ENCODE measurements around the gene GPR108. TPM values are rescaled to one million over a fixed set of nuclear protein-coding genes. Genes with fewer than 3 reads are reported as not detected.
"Not testable (repeated sequence)": the region's sequence is repeated elsewhere in the genome, so short reads cannot be mapped to it uniquely, and the experiment has no call there.

GPR108 gene
- total RNA-seq, 1 donor from 2014 or later: 57.6 TPM

GRCh38 chr19:6774821-6775707, 37.7 kb upstream of the GPR108 start:
- Histone ChIP-seq H3K36me3 (no peaks in the 10 kb centered on the region), H3K9me3 (no peaks in the 10 kb centered on the region), H3K27me3 (no peaks in the 10 kb centered on the region), H3K4me1 (no peaks in the 10 kb centered on the region), H3K4me3 (no peak overlapping the region), H3K27ac (no peak overlapping the region)
- intact Hi-C loops (cut with DNase I): no loop called here
- no peak for TF ChIP-seq CTCF (IDR thresholded peaks at IDR 0.05)
- DNase-seq (ENCODE audit: low spot score in 2 of 2): no peak

- DNase-seq (ENCODE audit: low spot score in 2 of 2): peak in 1 of 2 donors; percentile 65
- Histone ChIP-seq H3K9me3 (no peaks in the 10 kb centered on the region), H3K36me3 (no peaks in the 10 kb centered on the region), H3K27me3 (no peaks in the 10 kb centered on the region), H3K27ac (peak overlapping the region in 1 of 2 donors; percentile 33), H3K4me1 (no peaks in the 10 kb centered on the region), H3K4me3 (peak overlapping the region; percentile 10 to 60)
- intact Hi-C loops (cut with DNase I): no loop called here
- TF ChIP-seq CTCF (IDR thresholded peaks at IDR 0.05): no peak
Measured at GRCh38 chr19:6773323-6773931, 36.0 kb upstream of the GPR108 start.

- TF ChIP-seq CTCF (IDR thresholded peaks at IDR 0.05): no peak
Measured at GRCh38 chr19:6772866-6773322, 35.5 kb upstream of the GPR108 start.

GRCh38 chr19:6772028-6772865, 34.9 kb upstream of the GPR108 start, which contains the start of gene VAV1:
Gene VAV1, plus strand, starts transcription at chr19:6772708. Its CDS starts 100 bp downstream, at chr19:6772808.
- intact Hi-C loops (cut with DNase I): no loop called here
- no peak for TF ChIP-seq CTCF (IDR thresholded peaks at IDR 0.05)
- Histone ChIP-seq H3K4me1 (peaks cover 0 to 1% of the 10 kb centered on the region in 2 donors), H3K36me3 (no peaks in the 10 kb centered on the region), H3K4me3 (peak within 1 kb of the TSS; percentile 10 to 60), H3K27me3 (no peaks in the 10 kb centered on the region), H3K27ac (peak within 1 kb of the TSS in 1 of 2 donors; percentile 33), H3K9me3 (no peaks in the 10 kb centered on the region)
- peak; percentile 21 to 72 for DNase-seq (ENCODE audit: low spot score in 2 of 2)

More at GRCh38 chr19:6772866-6773322, 35.5 kb upstream of the GPR108 start:
- H3K9me3 ChIP-seq: no peaks in the 10 kb centered on the region
- H3K4me1 ChIP-seq: no peaks in the 10 kb centered on the region
- no peak for DNase-seq (ENCODE audit: low spot score in 2 of 2)
- H3K27ac ChIP-seq: peak overlapping the region in 1 of 2 donors; percentile 33
- no peaks in the 10 kb centered on the region for H3K27me3 ChIP-seq
- peak overlapping the region; percentile 10 to 60 for H3K4me3 ChIP-seq
- intact Hi-C loops (cut with DNase I): no loop called here
- H3K36me3 ChIP-seq: no peaks in the 10 kb centered on the region

GRCh38 chr19:6771648-6772027, 34.3 kb upstream of the GPR108 start:
- H3K36me3 ChIP-seq; H3K27ac ChIP-seq; DNase-seq (ENCODE audit: low spot score in 2 of 2); H3K27me3 ChIP-seq; H3K4me1 ChIP-seq; H3K4me3 ChIP-seq; H3K9me3 ChIP-seq; intact Hi-C loops (cut with DNase I): not testable (repeated sequence)

Measured in ascending aorta (tissue), 2 donors.